ENCODE results near the gene TNF. TPM values are rescaled to one million over a fixed set of nuclear protein-coding genes. Genes with fewer than 3 reads are reported as not detected.
A peak's percentile ranks its signal among the peaks of the same experiment; 100 is the strongest.

The TNF gene
- total and polyA plus RNA-seq, 2 of the 13 experiments (the other 11 are each of a cell fraction or from before 2014, with no cell fraction given) = not detected

- TF ChIP-seq, protein P1, sequence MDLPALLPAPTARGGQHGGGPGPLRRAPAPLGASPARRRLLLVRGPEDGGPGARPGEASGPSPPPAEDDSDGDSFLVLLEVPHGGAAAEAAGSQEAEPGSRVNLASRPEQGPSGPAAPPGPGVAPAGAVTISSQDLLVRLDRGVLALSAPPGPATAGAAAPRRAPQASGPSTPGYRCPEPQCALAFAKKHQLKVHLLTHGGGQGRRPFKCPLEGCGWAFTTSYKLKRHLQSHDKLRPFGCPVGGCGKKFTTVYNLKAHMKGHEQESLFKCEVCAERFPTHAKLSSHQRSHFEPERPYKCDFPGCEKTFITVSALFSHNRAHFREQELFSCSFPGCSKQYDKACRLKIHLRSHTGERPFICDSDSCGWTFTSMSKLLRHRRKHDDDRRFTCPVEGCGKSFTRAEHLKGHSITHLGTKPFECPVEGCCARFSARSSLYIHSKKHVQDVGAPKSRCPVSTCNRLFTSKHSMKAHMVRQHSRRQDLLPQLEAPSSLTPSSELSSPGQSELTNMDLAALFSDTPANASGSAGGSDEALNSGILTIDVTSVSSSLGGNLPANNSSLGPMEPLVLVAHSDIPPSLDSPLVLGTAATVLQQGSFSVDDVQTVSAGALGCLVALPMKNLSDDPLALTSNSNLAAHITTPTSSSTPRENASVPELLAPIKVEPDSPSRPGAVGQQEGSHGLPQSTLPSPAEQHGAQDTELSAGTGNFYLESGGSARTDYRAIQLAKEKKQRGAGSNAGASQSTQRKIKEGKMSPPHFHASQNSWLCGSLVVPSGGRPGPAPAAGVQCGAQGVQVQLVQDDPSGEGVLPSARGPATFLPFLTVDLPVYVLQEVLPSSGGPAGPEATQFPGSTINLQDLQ (CRISPR knock-in tag; IDR thresholded peaks at IDR 0.05) = no peak
- TF ChIP-seq HES4 (CRISPR knock-in tag; IDR thresholded peaks at IDR 0.05; ENCODE audit: borderline replicate concordance) = no peak
- TF ChIP-seq SIN3A (IDR thresholded peaks at IDR 0.05; ENCODE audit: borderline replicate concordance, low read depth, low read length) = no peak
- no peak for TF ChIP-seq ZFP37 (CRISPR knock-in tag; IDR thresholded peaks at IDR 0.05; ENCODE audit: borderline replicate concordance)
- TF ChIP-seq ZNF121 (CRISPR knock-in tag; IDR thresholded peaks at IDR 0.05) = no peak
- no peak for TF ChIP-seq PITX1 (CRISPR knock-in tag; IDR thresholded peaks at IDR 0.05)
- TF ChIP-seq, protein P2, sequence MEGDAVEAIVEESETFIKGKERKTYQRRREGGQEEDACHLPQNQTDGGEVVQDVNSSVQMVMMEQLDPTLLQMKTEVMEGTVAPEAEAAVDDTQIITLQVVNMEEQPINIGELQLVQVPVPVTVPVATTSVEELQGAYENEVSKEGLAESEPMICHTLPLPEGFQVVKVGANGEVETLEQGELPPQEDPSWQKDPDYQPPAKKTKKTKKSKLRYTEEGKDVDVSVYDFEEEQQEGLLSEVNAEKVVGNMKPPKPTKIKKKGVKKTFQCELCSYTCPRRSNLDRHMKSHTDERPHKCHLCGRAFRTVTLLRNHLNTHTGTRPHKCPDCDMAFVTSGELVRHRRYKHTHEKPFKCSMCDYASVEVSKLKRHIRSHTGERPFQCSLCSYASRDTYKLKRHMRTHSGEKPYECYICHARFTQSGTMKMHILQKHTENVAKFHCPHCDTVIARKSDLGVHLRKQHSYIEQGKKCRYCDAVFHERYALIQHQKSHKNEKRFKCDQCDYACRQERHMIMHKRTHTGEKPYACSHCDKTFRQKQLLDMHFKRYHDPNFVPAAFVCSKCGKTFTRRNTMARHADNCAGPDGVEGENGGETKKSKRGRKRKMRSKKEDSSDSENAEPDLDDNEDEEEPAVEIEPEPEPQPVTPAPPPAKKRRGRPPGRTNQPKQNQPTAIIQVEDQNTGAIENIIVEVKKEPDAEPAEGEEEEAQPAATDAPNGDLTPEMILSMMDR (CRISPR knock-in tag; IDR thresholded peaks at IDR 0.05) = peak; percentile 68
- TF ChIP-seq SIN3B (IDR thresholded peaks at IDR 0.05; ENCODE audit: low read length) = no peak
- TF ChIP-seq TEAD3 (CRISPR knock-in tag; optimal IDR thresholded peaks at IDR 0.05; ENCODE audit: borderline replicate concordance) = peak; percentile 31
- TF ChIP-seq FOXM1 (CRISPR knock-in tag; IDR thresholded peaks at IDR 0.05) = no peak
- no peak for TF ChIP-seq ZNF143 (CRISPR knock-in tag; IDR thresholded peaks at IDR 0.05)
- no peak for TF ChIP-seq CEBPZ (IDR thresholded peaks at IDR 0.05; ENCODE audit: low read length)
- TF ChIP-seq, protein P3, sequence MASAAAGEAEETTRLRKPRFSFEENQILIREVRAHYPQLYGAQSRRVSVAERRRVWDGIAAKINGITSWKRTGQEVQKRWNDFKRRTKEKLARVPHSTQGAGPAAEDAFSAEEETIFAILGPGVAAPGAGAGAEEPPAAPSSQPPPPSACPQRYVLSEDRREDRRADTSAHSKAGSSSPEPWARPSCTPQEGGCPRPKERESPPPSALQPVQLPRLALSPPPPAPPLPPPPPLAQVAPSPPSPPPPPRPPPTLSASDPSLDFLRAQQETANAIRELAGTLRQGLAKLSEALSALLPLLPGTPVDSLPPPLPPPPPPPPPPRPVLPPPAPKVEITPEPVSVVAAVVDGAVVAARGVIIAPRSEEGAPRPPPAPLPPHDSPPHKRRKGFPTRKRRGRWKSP (CRISPR knock-in tag; IDR thresholded peaks at IDR 0.05) = no peak
- no peak for TF ChIP-seq ZNF333 (CRISPR knock-in tag; IDR thresholded peaks at IDR 0.05; ENCODE audit: borderline replicate concordance)
- no peak for TF ChIP-seq ZFP82 (CRISPR knock-in tag; IDR thresholded peaks at IDR 0.05; ENCODE audit: borderline replicate concordance)
- no peak for TF ChIP-seq RBFOX2 (IDR thresholded peaks at IDR 0.05; ENCODE audit: low read depth, low read length)
- TF ChIP-seq LCORL (IDR thresholded peaks at IDR 0.05) = no peak
- TF ChIP-seq LCORL (CRISPR knock-in tag; IDR thresholded peaks at IDR 0.05) = no peak
- peak; percentile 39; the same call in 1 of the 2 replicates for TF ChIP-seq STAG1 (CRISPR knock-in tag; IDR thresholded peaks at IDR 0.05)
- no peak for TF ChIP-seq ZNF670 (CRISPR knock-in tag; IDR thresholded peaks at IDR 0.05; ENCODE audit: borderline replicate concordance)
- TF ChIP-seq ZSCAN5A (CRISPR knock-in tag; IDR thresholded peaks at IDR 0.05; ENCODE audit: borderline replicate concordance) = no peak
- no peak for TF ChIP-seq DR1 (CRISPR knock-in tag; IDR thresholded peaks at IDR 0.05)
These were observed 21.6 kb downstream of the TNF start (continued) for GRCh38 chr6:31597006-31597405.
